GM18858 (cell line): ENCODE results near the gene ZBTB33.

Experiments used
- ATAC-seq: cut with Tn5 transposase; IDR thresholded peaks from one replicate; pipeline ENCODE4 v1.9.1; 2021; ENCODE audit not compliant: unreplicated experiment

The ZBTB33 gene

GRCh38 chrX:120304256-120304655 lies 53.6 kb downstream of the ZBTB33 start:
- no peak for ATAC-seq

GRCh38 chrX:120305531-120306141 lies 55.0 kb downstream of the ZBTB33 start:
- ATAC-seq = no peak

GRCh38 chrX:120306630-120307029 lies 56.0 kb downstream of the ZBTB33 start:
- no peak for ATAC-seq
